Trophoblast cell (in vitro differentiated cells and primary cell): Measurements from ENCODE around the gene ZBTB16.

ENCODE experiments used
- DNase-seq, 2 donors: peaks; one replicate each; pipeline ENCODE4 v3.0.0-alpha.2; 2016
- H2AFZ ChIP-seq: 2 replicates; pipeline ENCODE4 v1.6.1; 2013; ENCODE audit warnings: low read length, moderate library complexity, mild to moderate bottlenecking; ENCODE audit not compliant: insufficient read depth, poor library complexity
- H2AK5ac ChIP-seq: 2 replicates; pipeline ENCODE4 v1.6.1; 2013; ENCODE audit warnings: mild to moderate bottlenecking, low read length
- H2BK120ac ChIP-seq: 2 replicates; pipeline ENCODE4 v1.6.1; 2013; ENCODE audit warnings: low read length, mild to moderate bottlenecking, moderate library complexity; ENCODE audit not compliant: insufficient read depth, poor library complexity
- H2BK12ac ChIP-seq: 2 replicates; pipeline ENCODE4 v1.6.1; 2013; ENCODE audit warnings: mild to moderate bottlenecking, low read length, moderate library complexity
- H2BK5ac ChIP-seq: 2 replicates; pipeline ENCODE4 v1.6.1; 2013; ENCODE audit warnings: low read length, low read depth, moderate library complexity, mild to moderate bottlenecking; ENCODE audit not compliant: poor library complexity
- H3K14ac ChIP-seq: 2 replicates; pipeline ENCODE4 v1.6.1; 2013; ENCODE audit warnings: mild to moderate bottlenecking, low read length
- H3K18ac ChIP-seq: 2 replicates; pipeline ENCODE4 v1.6.1; 2013; ENCODE audit warnings: mild to moderate bottlenecking, low read length
- H3K23ac ChIP-seq: 2 replicates; pipeline ENCODE4 v1.6.1; 2013; ENCODE audit warnings: low read length
- H3K27ac ChIP-seq: 2 replicates; pipeline ENCODE4 v1.5.1; 2013; ENCODE audit warnings: low read depth, mild to moderate bottlenecking, inconsistent platforms, low read length, moderate library complexity
- H3K27me3 ChIP-seq: 2 replicates; pipeline ENCODE4 v1.6.1; 2013; ENCODE audit warnings: inconsistent platforms, mild to moderate bottlenecking, low read length, moderate library complexity; ENCODE audit not compliant: insufficient read depth
- H3K36me3 ChIP-seq, 2 experiments: 1 replicate in 1 of 2; 2 replicates in 1 of 2; pipeline ENCODE4 v1.6.1; 2013; ENCODE audit warnings: low read length in 2 of 2, mild to moderate bottlenecking in 2 of 2, moderate library complexity in 1 of 2; ENCODE audit not compliant: insufficient read depth in 2 of 2, control insufficient read depth in 1 of 2
- H3K4ac ChIP-seq: 2 replicates; pipeline ENCODE4 v1.6.1; 2013; ENCODE audit warnings: low read depth, mild to moderate bottlenecking, low read length, moderate library complexity
- H3K4me1 ChIP-seq, 2 experiments: 1 replicate in 1 of 2; 2 replicates in 1 of 2; pipeline ENCODE4 v1.6.1; 2013; ENCODE audit warnings: low read length in 2 of 2, mild to moderate bottlenecking in 2 of 2, moderate library complexity in 1 of 2; ENCODE audit not compliant: insufficient read depth in 2 of 2, control insufficient read depth in 1 of 2
- H3K4me2 ChIP-seq: 2 replicates; pipeline ENCODE4 v1.6.1; 2013; ENCODE audit warnings: inconsistent platforms, mild to moderate bottlenecking, low read length, moderate library complexity
- H3K4me3 ChIP-seq: 2 replicates; pipeline ENCODE4 v1.5.1; 2013; ENCODE audit warnings: mild to moderate bottlenecking, low read depth, low read length, inconsistent platforms
- H3K79me1 ChIP-seq: one replicate; pipeline ENCODE4 v1.6.1; 2013; ENCODE audit warnings: low read length
- H3K79me2 ChIP-seq: 2 replicates; pipeline ENCODE4 v1.6.1; 2013; ENCODE audit warnings: low read length, mild to moderate bottlenecking; ENCODE audit not compliant: control insufficient read depth, insufficient read depth, poor library complexity
- H3K9ac ChIP-seq: 2 replicates; pipeline ENCODE4 v1.6.1; 2013; ENCODE audit warnings: mild to moderate bottlenecking, low read length
- H3K9me3 ChIP-seq: 2 replicates; pipeline ENCODE4 v1.6.1; 2013; ENCODE audit warnings: low read depth, mild to moderate bottlenecking, control low read depth, inconsistent platforms, low read length; ENCODE audit not compliant: insufficient read depth
- H4K12ac ChIP-seq: 2 replicates; pipeline ENCODE4 v1.6.1; 2013; ENCODE audit warnings: low read depth, mild to moderate bottlenecking, low read length, moderate library complexity
- H4K8ac ChIP-seq: 2 replicates; pipeline ENCODE4 v1.6.1; 2013; ENCODE audit warnings: low read depth, mild to moderate bottlenecking, low read length, moderate library complexity
- H4K91ac ChIP-seq: one replicate; pipeline ENCODE4 v1.6.1; 2013; ENCODE audit warnings: low read depth, mild to moderate bottlenecking, low read length, moderate library complexity
- WGBS: extraction: QIAGEN DNeasy Blood & Tissue Kit; methylation state at CpG from one replicate; pipeline ENCODE4 v1.1.7; 2013; ENCODE audit warnings: missing lambda C conversion rate; ENCODE audit not compliant: insufficient read length, insufficient coverage; ENCODE audit errors: extremely low coverage; 5-methylcytosine and 5-hydroxymethylcytosine counted together

Gene ZBTB16

DNA sequence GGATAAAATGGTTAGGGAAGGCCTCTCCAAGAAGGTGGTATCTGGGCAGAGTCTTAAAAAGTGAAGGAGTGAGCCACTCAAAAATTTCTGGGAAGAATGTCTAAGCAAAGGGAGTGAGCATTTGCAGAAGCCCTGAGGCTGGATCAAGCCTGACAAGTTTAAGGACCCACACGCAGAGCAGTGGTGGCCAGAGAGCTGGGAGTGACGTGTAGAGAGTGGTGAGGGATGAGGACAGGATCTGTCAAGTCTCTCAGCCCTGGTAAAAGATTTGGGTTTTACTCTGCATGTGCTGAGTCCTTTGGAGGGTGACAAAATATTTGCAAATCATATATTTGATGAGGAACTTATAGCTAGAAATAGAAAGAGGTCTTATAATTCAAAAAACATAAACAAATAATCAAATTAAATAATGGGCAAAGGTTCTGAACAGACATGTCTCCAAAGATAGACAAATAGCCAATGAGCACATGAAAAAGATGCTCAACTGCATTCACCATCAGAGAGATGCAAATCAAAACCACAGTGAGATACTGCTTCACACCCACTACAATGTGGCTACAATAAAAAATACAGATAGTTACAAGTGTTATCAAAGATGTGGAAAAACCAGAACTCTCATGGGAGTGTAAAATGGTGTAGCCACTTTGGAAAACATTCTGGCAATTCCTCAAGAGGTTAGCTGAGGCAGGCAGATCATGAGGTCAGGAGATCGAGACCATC lies 129.5 kb downstream of the ZBTB16 start:
- Histone ChIP-seq H3K27ac (no peak overlapping the region), H3K4me1 (no peaks in the 10 kb centered on the region), H4K91ac (no peak overlapping the region), H3K23ac (no peak overlapping the region), H3K4me2 (no peak overlapping the region), H3K79me2 (no peaks in the 10 kb centered on the region), H3K18ac (no peak overlapping the region), H2AK5ac (no peak overlapping the region), H3K14ac (no peak overlapping the region), H2BK5ac (no peak overlapping the region), H3K4ac (no peak overlapping the region), H4K12ac (no peak overlapping the region), H3K9me3 (peaks cover 8% of the 10 kb centered on the region), H2BK12ac (no peak overlapping the region), H2AFZ (no peak overlapping the region), H2BK120ac (no peak overlapping the region), H3K9ac (no peak overlapping the region), H3K27me3 (no peaks in the 10 kb centered on the region), H3K79me1 (no peaks in the 10 kb centered on the region), H3K4me3 (no peak overlapping the region), H4K8ac (no peak overlapping the region), H3K36me3 (no peaks in the 10 kb centered on the region)
- no peak for DNase-seq
- no CpG with 5 or more reads among the region's 3 CpGs for WGBS

DNA sequence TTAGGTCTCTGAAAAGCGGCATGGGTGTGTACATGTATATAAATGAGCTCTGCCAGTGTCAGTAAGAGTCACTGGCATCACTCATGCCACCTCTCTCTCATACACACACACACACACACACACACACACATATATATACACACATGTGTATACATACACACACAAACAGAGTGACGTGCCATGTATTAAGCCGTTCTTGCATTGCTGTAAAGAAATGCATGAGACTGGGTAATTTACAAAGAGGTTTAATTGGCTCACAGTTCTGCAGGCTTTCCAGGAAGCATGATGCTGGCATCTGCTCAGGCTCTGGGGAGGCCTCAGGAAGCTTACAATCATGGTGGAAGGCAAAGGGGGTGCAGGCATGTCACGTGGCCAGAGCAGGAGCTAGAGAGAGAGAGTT lies 131.1 kb downstream of the ZBTB16 start:
- Histone ChIP-seq H3K4me1 (no peaks in the 10 kb centered on the region), H2BK12ac (no peak overlapping the region), H2BK120ac (no peak overlapping the region), H2AFZ (no peak overlapping the region), H2BK5ac (no peak overlapping the region), H3K36me3 (no peaks in the 10 kb centered on the region), H3K14ac (no peak overlapping the region), H4K8ac (no peak overlapping the region), H3K27ac (no peak overlapping the region), H2AK5ac (no peak overlapping the region), H3K9me3 (peaks cover 8% of the 10 kb centered on the region), H3K27me3 (no peaks in the 10 kb centered on the region), H3K23ac (no peak overlapping the region), H4K91ac (no peak overlapping the region), H3K4ac (no peak overlapping the region), H3K9ac (no peak overlapping the region), H4K12ac (no peak overlapping the region), H3K79me2 (no peaks in the 10 kb centered on the region), H3K4me2 (no peak overlapping the region), H3K79me1 (no peaks in the 10 kb centered on the region), H3K18ac (no peak overlapping the region), H3K4me3 (no peak overlapping the region)
- no peak for DNase-seq
- WGBS = no CpG with 5 or more reads among the region's 4 CpGs

DNA sequence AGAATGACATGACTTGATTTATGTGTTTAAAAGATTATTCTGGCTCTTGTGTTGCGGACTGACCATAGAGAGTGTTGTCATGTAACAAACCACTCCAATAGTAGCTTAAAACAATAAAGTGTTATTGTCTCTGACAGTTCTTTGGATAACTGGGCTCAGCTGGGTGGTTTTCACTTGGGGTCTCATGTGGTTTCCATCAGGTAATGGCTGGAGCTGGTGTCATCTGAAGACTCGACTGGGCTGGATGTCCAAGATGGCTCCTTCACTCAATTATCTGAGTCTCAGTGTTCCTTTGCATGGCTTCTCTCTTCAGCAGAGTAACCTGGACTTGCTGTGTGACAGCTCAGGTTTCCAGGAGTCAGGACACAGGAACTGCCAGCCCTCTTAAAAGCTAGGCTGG lies 132.4 kb downstream of the ZBTB16 start:
- H2AFZ ChIP-seq = no peak overlapping the region
- peaks cover 3 to 4% of the 10 kb centered on the region in 2 experiments for H3K4me1 ChIP-seq
- no peak overlapping the region for H3K18ac ChIP-seq
- H2AK5ac ChIP-seq = no peak overlapping the region
- no peaks in the 10 kb centered on the region for H3K79me2 ChIP-seq
- H3K9me3 ChIP-seq = peaks cover 5% of the 10 kb centered on the region
- H3K27ac ChIP-seq = no peak overlapping the region
- H2BK5ac ChIP-seq = no peak overlapping the region
- H2BK120ac ChIP-seq = no peak overlapping the region
- H4K8ac ChIP-seq = no peak overlapping the region
- no peak overlapping the region for H4K91ac ChIP-seq
- no peaks in the 10 kb centered on the region for H3K79me1 ChIP-seq
- H2BK12ac ChIP-seq = no peak overlapping the region
- no peaks in the 10 kb centered on the region for H3K27me3 ChIP-seq
- no peak overlapping the region for H3K9ac ChIP-seq
- H4K12ac ChIP-seq = no peak overlapping the region
- no peak overlapping the region for H3K14ac ChIP-seq
- WGBS = no CpG with 5 or more reads among the region's 2 CpGs
- H3K36me3 ChIP-seq = no peaks in the 10 kb centered on the region
- no peak overlapping the region for H3K4me3 ChIP-seq
- no peak for DNase-seq
- H3K23ac ChIP-seq = no peak overlapping the region
- no peak overlapping the region for H3K4ac ChIP-seq
- H3K4me2 ChIP-seq = no peak overlapping the region

DNA sequence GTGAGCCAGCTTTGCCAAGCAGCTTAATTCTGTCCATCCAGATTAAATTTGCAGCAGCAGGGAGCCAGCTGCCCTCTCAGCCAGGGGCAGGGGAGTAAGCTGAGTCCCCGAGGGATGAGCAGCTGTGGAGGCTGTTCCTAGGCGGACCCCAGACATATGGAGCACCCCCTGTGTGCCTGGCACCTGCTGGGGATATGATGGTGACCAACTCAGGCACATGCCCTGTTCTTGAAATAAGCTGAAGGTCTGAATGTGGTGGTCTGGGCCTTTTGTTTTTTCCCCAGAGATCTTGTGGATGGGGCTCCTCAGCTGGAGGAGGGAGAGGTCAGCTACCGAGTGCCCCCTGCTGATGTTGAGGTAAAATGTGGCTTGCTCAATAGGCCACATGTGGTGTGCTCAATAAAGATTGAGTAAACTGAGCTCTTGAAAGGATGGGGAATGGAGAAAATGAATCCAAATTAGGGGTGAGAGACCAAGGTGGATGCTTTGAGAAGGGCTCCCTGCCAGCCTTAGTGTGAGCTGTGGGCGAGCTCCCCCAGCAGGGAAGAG lies 133.4 kb downstream of the ZBTB16 start:
- peaks cover 3% of the 10 kb centered on the region for H3K9me3 ChIP-seq
- H2AK5ac ChIP-seq = no peak overlapping the region
- H3K4me3 ChIP-seq = no peak overlapping the region
- H2BK5ac ChIP-seq = no peak overlapping the region
- no peak overlapping the region for H3K18ac ChIP-seq
- H3K79me1 ChIP-seq = no peaks in the 10 kb centered on the region
- no peak overlapping the region for H2AFZ ChIP-seq
- H3K27me3 ChIP-seq = no peaks in the 10 kb centered on the region
- no peak overlapping the region for H3K27ac ChIP-seq
- no peak for DNase-seq
- H3K4ac ChIP-seq = no peak overlapping the region
- H3K23ac ChIP-seq = no peak overlapping the region
- H3K4me2 ChIP-seq = no peak overlapping the region
- H2BK120ac ChIP-seq = no peak overlapping the region
- no peak overlapping the region for H2BK12ac ChIP-seq
- no peak overlapping the region for H3K9ac ChIP-seq
- H3K36me3 ChIP-seq = no peaks in the 10 kb centered on the region
- H4K12ac ChIP-seq = no peak overlapping the region
- H3K79me2 ChIP-seq = no peaks in the 10 kb centered on the region
- no CpG with 5 or more reads among the region's 4 CpGs for WGBS
- no peak overlapping the region for H3K14ac ChIP-seq
- H4K91ac ChIP-seq = no peak overlapping the region
- peaks cover 6 to 8% of the 10 kb centered on the region in 2 experiments for H3K4me1 ChIP-seq
- no peak overlapping the region for H4K8ac ChIP-seq
